ENCODE measurements around the gene CHCHD6. TPM values are rescaled to one million over a fixed set of nuclear protein-coding genes. Genes with fewer than 3 reads are reported as not detected.

The CHCHD6 gene
- total RNA-seq, 3 donors from 2014 or later (not counting 1 experiment from before 2014, with no cell fraction given) = 5.3 to 9.9 (median 8.3) TPM

DNA sequence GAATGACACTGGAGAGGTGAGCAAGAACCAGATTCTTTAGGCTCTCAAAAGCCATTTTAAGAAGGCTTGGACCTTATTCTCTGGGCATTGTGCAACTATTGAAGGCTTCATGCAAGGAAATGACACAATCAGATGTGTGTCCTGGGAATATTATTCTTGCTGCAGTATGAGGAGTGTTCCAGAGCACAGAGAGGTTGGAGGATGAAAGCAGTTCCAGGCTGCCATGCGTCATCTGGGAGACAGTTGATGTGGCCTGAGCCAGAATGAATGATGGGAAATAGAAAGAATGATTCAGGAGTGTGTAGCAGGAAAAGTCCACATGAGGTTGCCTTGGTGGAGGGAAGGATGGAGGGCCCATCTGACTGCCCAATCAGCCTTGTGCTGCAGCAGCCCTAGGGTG, 123.1 kb downstream of the CHCHD6 start:
- DNase-seq = no peak
- Mint-ChIP-seq H3K27me3 (ENCODE audit: low read depth in 2 of 2) (no peaks in the 10 kb centered on the region), H3K4me1 (peaks cover 0 to 6% of the 10 kb centered on the region in 2 donors), H3K9me3 (no peaks in the 10 kb centered on the region), H3K36me3 (no peaks in the 10 kb centered on the region), H3K27ac (no peak overlapping the region), H3K4me3 (no peak overlapping the region)
- Histone ChIP-seq H3K36me3 (ENCODE audit: control insufficient read depth, insufficient read depth, low read length) (no peaks in the 10 kb centered on the region), H3K4me1 (ENCODE audit: control insufficient read depth, insufficient read depth, low read length) (no peaks in the 10 kb centered on the region), H3K9me3 (ENCODE audit: control insufficient read depth, insufficient read depth, low read length) (no peaks in the 10 kb centered on the region), H3K27me3 (ENCODE audit: control insufficient read depth, insufficient read depth, low read length) (no peaks in the 10 kb centered on the region), H3K27ac (ENCODE audit: low read length) (no peak overlapping the region), H3K4me3 (ENCODE audit: low read length) (no peak overlapping the region)
- WGBS (ENCODE audit: insufficient coverage) = 97% methylated on average over 1 of the region's 1 CpG
- intact Hi-C loops (cut with micrococcal nuclease) = no loop called here
- no peak for ATAC-seq
- TF ChIP-seq, protein P1, sequence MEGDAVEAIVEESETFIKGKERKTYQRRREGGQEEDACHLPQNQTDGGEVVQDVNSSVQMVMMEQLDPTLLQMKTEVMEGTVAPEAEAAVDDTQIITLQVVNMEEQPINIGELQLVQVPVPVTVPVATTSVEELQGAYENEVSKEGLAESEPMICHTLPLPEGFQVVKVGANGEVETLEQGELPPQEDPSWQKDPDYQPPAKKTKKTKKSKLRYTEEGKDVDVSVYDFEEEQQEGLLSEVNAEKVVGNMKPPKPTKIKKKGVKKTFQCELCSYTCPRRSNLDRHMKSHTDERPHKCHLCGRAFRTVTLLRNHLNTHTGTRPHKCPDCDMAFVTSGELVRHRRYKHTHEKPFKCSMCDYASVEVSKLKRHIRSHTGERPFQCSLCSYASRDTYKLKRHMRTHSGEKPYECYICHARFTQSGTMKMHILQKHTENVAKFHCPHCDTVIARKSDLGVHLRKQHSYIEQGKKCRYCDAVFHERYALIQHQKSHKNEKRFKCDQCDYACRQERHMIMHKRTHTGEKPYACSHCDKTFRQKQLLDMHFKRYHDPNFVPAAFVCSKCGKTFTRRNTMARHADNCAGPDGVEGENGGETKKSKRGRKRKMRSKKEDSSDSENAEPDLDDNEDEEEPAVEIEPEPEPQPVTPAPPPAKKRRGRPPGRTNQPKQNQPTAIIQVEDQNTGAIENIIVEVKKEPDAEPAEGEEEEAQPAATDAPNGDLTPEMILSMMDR (IDR thresholded peaks at IDR 0.05) = no peak

DNA sequence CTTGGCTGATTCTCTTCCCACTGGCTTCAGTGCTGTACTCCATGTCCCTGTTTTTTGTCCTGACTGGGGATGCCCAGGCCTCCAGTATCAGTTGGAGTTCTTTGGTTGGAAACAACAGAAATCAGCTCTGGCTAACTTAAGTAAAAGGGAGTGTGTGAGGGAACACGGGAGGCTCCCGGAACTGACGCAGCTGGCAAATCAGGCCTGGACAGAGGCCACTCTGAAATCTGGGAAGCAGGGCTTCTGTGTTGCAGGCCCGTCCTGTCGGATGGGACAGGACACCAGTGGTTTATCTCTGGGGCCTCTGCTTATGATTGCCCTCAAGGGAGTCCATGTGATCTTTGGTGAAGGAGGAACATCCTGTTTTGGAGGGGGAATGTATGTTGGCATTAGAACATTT, 124.3 kb downstream of the CHCHD6 start:
- WGBS (ENCODE audit: insufficient coverage) = 94% methylated on average over 5 of the region's 5 CpGs
- Histone ChIP-seq H3K27me3 (ENCODE audit: control insufficient read depth, insufficient read depth, low read length) (no peaks in the 10 kb centered on the region), H3K9me3 (ENCODE audit: control insufficient read depth, insufficient read depth, low read length) (no peaks in the 10 kb centered on the region), H3K4me1 (ENCODE audit: control insufficient read depth, insufficient read depth, low read length) (no peaks in the 10 kb centered on the region), H3K36me3 (ENCODE audit: control insufficient read depth, insufficient read depth, low read length) (no peaks in the 10 kb centered on the region), H3K4me3 (ENCODE audit: low read length) (no peak overlapping the region), H3K27ac (ENCODE audit: low read length) (no peak overlapping the region)
- no peak for DNase-seq
- Mint-ChIP-seq H3K27me3 (ENCODE audit: low read depth in 2 of 2) (no peaks in the 10 kb centered on the region), H3K4me3 (no peak overlapping the region), H3K36me3 (no peaks in the 10 kb centered on the region), H3K27ac (no peak overlapping the region), H3K9me3 (no peaks in the 10 kb centered on the region), H3K4me1 (peaks cover 0 to 6% of the 10 kb centered on the region in 2 donors)
- intact Hi-C loops (cut with micrococcal nuclease) = no loop called here
- ATAC-seq = no peak
- TF ChIP-seq, protein P1 (IDR thresholded peaks at IDR 0.05) = no peak

DNA sequence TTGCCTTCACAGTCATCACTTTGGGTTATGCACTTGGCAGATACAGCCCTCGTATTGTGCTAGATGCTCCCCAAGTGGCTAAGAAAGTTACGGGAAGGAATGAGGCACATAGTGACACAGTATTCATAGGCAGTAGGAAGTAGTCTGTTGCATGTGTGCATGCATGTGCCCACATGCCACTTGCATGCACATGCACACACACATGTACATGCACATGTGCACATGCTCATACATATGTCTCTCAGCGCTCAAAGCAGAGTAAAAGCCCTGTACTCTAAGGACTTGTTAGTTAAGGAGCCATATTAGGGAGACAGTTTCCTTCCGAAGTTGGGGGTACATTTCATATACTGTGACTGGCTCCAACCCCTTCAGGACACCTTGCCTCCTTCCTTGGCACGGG, 128.9 kb downstream of the CHCHD6 start:
- Histone ChIP-seq H3K4me3 (ENCODE audit: low read length) (no peak overlapping the region), H3K27ac (ENCODE audit: low read length) (no peak overlapping the region), H3K36me3 (ENCODE audit: control insufficient read depth, insufficient read depth, low read length) (no peaks in the 10 kb centered on the region), H3K9me3 (ENCODE audit: control insufficient read depth, insufficient read depth, low read length) (no peaks in the 10 kb centered on the region), H3K4me1 (ENCODE audit: control insufficient read depth, insufficient read depth, low read length) (no peaks in the 10 kb centered on the region), H3K27me3 (ENCODE audit: control insufficient read depth, insufficient read depth, low read length) (no peaks in the 10 kb centered on the region)
- TF ChIP-seq, protein P1 (IDR thresholded peaks at IDR 0.05) = no peak
- DNase-seq (no peak), ATAC-seq (no peak)
- 90% methylated on average over 5 of the region's 5 CpGs for WGBS (ENCODE audit: insufficient coverage)
- H3K4me1 Mint-ChIP-seq = peaks cover 0 to 6% of the 10 kb centered on the region in 2 donors
- H3K4me3 Mint-ChIP-seq = no peak overlapping the region
- no peak overlapping the region for H3K27ac Mint-ChIP-seq
- H3K9me3 Mint-ChIP-seq = no peaks in the 10 kb centered on the region
- no peaks in the 10 kb centered on the region for H3K36me3 Mint-ChIP-seq
- H3K27me3 Mint-ChIP-seq (ENCODE audit: low read depth in 2 of 2) = no peaks in the 10 kb centered on the region
- intact Hi-C loops (cut with micrococcal nuclease) = no loop called here
